Chondrocyte (in vitro differentiated cells): ENCODE data around the gene MAP3K6. TPM values are rescaled to one million over a fixed set of nuclear protein-coding genes. Genes with fewer than 3 reads are reported as not detected.

Source experiments
- DNase-seq: peaks from one replicate; pipeline ENCODE4 v3.0.0; 2021; ENCODE audit warnings: mixed read lengths, low spot score
- H3K27ac Mint-ChIP-seq: one replicate; pipeline ENCODE4 v1.8.0; 2021; ENCODE audit warnings: mild to moderate bottlenecking, moderate library complexity, mixed read lengths; ENCODE audit not compliant: unreplicated experiment
- H3K27me3 Mint-ChIP-seq: 2 replicates; pipeline ENCODE4 v1.8.0; 2021; ENCODE audit warnings: low read depth, mixed read lengths
- H3K36me3 Mint-ChIP-seq: 2 replicates; pipeline ENCODE4 v1.8.0; 2021; ENCODE audit warnings: low read depth, mixed read lengths
- H3K4me1 Mint-ChIP-seq: 2 replicates; pipeline ENCODE4 v1.8.0; 2021; ENCODE audit warnings: low read depth, mild to moderate bottlenecking, mixed read lengths
- H3K4me3 Mint-ChIP-seq: one replicate; pipeline ENCODE4 v1.8.0; 2021; ENCODE audit warnings: mild to moderate bottlenecking, moderate library complexity, mixed read lengths; ENCODE audit not compliant: unreplicated experiment
- H3K9me3 Mint-ChIP-seq: 2 replicates; pipeline ENCODE4 v1.8.0; 2021; ENCODE audit warnings: low read depth, mixed read lengths
- total RNA-seq: library from RNA; stranded (reverse); gene quantifications from 3 replicates; pipeline ENCODE4 v1.2.1, GENCODE V29; 2021
- TF ChIP-seq, protein P1 (sequence below): fragments of 200-600 bp; sonication (generic); IDR thresholded peaks from 2 replicates; pipeline ENCODE4 v1.5.0; 2021; ENCODE audit warnings: antibody characterized with exemption, mild to moderate bottlenecking, moderate library complexity

The MAP3K6 gene
- total RNA-seq, 1 donor from 2014 or later: 42.0 TPM

DNA sequence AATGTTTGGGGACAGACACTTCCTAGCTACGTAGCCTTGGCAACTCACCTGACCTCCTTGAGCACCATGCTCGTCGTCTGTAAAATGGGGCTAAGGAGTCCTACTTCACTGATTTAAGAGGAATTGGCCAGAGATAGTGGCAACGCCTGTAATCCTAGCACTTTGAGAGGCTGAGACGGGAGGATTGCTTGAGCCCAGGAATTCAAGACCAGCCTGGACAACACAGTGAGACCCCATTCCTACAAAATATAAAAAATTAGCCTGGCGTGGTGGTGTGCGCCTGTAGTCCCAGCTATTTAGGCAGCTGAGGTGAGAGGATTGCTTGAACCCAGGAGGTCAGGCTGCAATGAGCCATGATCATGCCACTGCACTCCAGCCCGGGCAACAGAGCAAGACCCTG is 20.4 kb downstream of the MAP3K6 start:
- Mint-ChIP-seq H3K4me1 (peaks cover 14% of the 10 kb centered on the region), H3K27me3 (no peaks in the 10 kb centered on the region), H3K36me3 (no peaks in the 10 kb centered on the region), H3K27ac (no peak overlapping the region), H3K4me3 (no peak overlapping the region), H3K9me3 (no peaks in the 10 kb centered on the region)
- no peak for DNase-seq
- TF ChIP-seq, protein P1, sequence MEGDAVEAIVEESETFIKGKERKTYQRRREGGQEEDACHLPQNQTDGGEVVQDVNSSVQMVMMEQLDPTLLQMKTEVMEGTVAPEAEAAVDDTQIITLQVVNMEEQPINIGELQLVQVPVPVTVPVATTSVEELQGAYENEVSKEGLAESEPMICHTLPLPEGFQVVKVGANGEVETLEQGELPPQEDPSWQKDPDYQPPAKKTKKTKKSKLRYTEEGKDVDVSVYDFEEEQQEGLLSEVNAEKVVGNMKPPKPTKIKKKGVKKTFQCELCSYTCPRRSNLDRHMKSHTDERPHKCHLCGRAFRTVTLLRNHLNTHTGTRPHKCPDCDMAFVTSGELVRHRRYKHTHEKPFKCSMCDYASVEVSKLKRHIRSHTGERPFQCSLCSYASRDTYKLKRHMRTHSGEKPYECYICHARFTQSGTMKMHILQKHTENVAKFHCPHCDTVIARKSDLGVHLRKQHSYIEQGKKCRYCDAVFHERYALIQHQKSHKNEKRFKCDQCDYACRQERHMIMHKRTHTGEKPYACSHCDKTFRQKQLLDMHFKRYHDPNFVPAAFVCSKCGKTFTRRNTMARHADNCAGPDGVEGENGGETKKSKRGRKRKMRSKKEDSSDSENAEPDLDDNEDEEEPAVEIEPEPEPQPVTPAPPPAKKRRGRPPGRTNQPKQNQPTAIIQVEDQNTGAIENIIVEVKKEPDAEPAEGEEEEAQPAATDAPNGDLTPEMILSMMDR: no peak

DNA sequence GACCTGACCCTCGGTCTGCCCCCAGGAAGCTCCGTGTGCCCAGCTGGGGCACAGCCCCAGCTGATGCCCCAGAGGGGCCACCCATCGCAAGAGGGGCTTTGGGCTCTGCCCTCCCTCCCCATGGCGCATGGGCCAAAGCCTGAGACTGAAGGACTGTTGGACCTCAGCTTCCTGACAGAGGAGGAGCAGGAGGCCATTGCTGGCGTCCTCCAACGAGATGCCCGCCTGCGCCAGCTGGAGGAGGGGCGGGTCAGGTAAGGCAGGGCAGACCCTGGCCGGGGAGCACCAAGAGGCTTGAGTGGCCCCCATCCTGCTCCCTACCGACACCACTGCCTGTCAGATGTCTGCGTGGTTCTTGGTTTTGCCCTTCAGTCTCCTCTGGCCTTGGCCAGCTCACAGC is 21.5 kb downstream of the MAP3K6 start:
- Mint-ChIP-seq H3K4me3 (no peak overlapping the region), H3K9me3 (no peaks in the 10 kb centered on the region), H3K27me3 (no peaks in the 10 kb centered on the region), H3K4me1 (peaks cover 20% of the 10 kb centered on the region), H3K27ac (no peak overlapping the region), H3K36me3 (no peaks in the 10 kb centered on the region)
- TF ChIP-seq, protein P1: no peak
- DNase-seq: no peak

GRCh38 chr1:27343639-27344025 is 23.1 kb downstream of the MAP3K6 start:
- H3K4me3 Mint-ChIP-seq: no peak overlapping the region
- H3K4me1 Mint-ChIP-seq: peaks cover 29% of the 10 kb centered on the region
- H3K9me3 Mint-ChIP-seq: no peaks in the 10 kb centered on the region
- DNase-seq: no peak
- H3K27ac Mint-ChIP-seq: no peak overlapping the region
- TF ChIP-seq, protein P1: no peak
- H3K27me3 Mint-ChIP-seq: no peaks in the 10 kb centered on the region
- H3K36me3 Mint-ChIP-seq: no peaks in the 10 kb centered on the region

DNA sequence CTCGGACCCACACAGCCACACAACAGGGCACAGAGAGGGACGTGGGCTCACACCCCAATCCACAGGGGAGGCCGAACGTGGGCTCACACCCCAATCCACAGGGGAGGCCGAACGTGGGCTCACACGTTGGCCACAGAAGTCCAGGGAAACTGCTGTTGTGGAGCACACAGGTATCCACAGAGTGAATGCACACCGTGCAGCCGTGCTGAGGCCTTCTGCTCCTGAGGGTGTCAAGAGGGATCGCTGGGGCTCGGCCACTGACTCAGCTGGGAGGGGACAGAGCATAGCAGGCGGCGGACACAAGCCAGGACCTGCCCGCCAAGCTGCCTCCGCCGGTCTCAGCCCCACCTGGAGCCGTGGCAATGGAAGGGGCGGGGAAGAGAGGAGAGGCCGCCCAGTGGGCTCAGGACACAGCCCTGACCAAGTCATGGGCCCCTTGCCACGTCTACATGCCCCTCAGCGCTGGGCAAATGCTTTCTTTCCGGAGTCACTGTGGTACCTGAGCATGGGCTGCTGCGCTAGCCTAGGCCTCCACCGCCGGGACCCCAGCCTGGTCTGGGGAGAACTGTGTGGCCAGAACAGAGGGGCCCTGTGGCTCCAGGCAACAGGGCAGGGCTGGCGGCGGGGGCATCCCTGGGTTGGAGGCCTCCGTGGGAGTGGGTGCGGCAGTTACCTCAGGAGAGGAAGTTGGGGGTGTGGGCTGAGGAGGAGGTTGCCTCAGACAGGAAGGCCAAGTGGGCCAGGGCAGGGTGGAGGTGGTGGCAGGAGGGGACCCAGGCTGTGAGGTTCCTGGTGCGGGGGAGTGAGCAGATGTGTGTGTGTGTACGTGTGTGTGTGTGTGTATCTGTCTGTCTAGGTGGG is 23.8 kb downstream of the MAP3K6 start:
- Mint-ChIP-seq H3K4me3 (no peak overlapping the region), H3K27me3 (no peaks in the 10 kb centered on the region), H3K9me3 (no peaks in the 10 kb centered on the region), H3K4me1 (peaks cover 29% of the 10 kb centered on the region), H3K36me3 (no peaks in the 10 kb centered on the region), H3K27ac (no peak overlapping the region)
- DNase-seq: no peak
- TF ChIP-seq, protein P1: no peak

DNA sequence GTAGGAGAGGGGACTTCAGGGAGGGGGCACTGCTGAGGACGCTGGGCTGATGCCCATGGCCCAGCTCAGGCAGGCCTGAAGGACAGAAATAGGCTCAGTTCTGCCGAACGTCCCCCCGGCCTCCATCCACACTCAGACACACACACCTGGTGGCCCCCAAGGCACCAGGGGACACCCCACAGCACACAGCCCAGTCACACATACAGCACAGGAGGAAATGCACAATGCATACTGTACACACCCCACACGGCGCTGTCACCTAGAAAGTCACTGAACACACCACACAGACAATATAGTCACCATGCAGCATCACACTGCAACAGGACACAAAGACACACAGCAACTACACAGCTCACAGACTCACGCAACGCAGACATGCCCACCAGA is 24.4 kb downstream of the MAP3K6 start:
- peaks cover 29% of the 10 kb centered on the region for H3K4me1 Mint-ChIP-seq
- H3K9me3 Mint-ChIP-seq: no peaks in the 10 kb centered on the region
- DNase-seq: no peak
- no peak overlapping the region for H3K27ac Mint-ChIP-seq
- H3K4me3 Mint-ChIP-seq: no peak overlapping the region
- no peaks in the 10 kb centered on the region for H3K36me3 Mint-ChIP-seq
- TF ChIP-seq, protein P1: no peak
- H3K27me3 Mint-ChIP-seq: no peaks in the 10 kb centered on the region
